ENCODE results near the gene NTF4.

GRCh38 chr19:49084206-49085019 lies 19.8 kb upstream of the NTF4 start:
- TF ChIP-seq CTCF (conservative IDR thresholded peaks at IDR 0.05) (no peak), ZFX (IDR thresholded peaks at IDR 0.05) (no peak)

Data from C4-2B (cell line).